HL-60 (cell line): ENCODE results near the gene GABBR2.

Experiments used
- DNase-seq, 2 experiments: peaks; one replicate each; pipeline ENCODE4 v3.0.0-alpha.2; 2010 to 2020; ENCODE audit warnings: low read depth in 1 of 2, low spot score in 1 of 2
- H3K27ac ChIP-seq: fragments of 250-450 bp; sonication (Bioruptor Pico); replicated peaks from 2 replicates; pipeline ENCODE4 v1.5.1; 2020; ENCODE audit warnings: mild to moderate bottlenecking, moderate library complexity
- H3K27me3 ChIP-seq: fragments of 250-450 bp; sonication (Bioruptor Pico); 2 replicates; pipeline ENCODE4 v1.5.1; 2021; ENCODE audit warnings: mild to moderate bottlenecking, moderate library complexity; ENCODE audit not compliant: insufficient read depth, poor library complexity, severe bottlenecking
- H3K4me3 ChIP-seq: replicated peaks from 2 replicates; pipeline ENCODE4 v1.5.1; 2011; ENCODE audit warnings: mild to moderate bottlenecking, control low read depth, low read length; ENCODE audit not compliant: insufficient read depth
- GABPA ChIP-seq: IDR thresholded peaks from 2 replicates; pipeline ENCODE4 v1.6.1; 2012; ENCODE audit warnings: low read depth
- POLR2AphosphoS5 ChIP-seq: IDR thresholded peaks from 2 replicates; pipeline ENCODE4 v1.6.1; 2012; ENCODE audit warnings: low read depth
- SPI1 ChIP-seq: IDR thresholded peaks from 2 replicates; pipeline ENCODE4 v1.6.1; 2012; ENCODE audit warnings: low read depth, mild to moderate bottlenecking, borderline replicate concordance
- TF ChIP-seq, protein P1 (sequence below): IDR thresholded peaks from 2 replicates; pipeline ENCODE4 v1.6.1; 2012; ENCODE audit warnings: low read depth; ENCODE audit not compliant: insufficient replicate concordance
- TF ChIP-seq, protein P2 (sequence below): IDR thresholded peaks from one replicate; pipeline ENCODE4 v1.5.1; 2011; ENCODE audit warnings: low read length, control low read depth, inconsistent platforms; ENCODE audit not compliant: insufficient read depth

Gene GABBR2

DNA sequence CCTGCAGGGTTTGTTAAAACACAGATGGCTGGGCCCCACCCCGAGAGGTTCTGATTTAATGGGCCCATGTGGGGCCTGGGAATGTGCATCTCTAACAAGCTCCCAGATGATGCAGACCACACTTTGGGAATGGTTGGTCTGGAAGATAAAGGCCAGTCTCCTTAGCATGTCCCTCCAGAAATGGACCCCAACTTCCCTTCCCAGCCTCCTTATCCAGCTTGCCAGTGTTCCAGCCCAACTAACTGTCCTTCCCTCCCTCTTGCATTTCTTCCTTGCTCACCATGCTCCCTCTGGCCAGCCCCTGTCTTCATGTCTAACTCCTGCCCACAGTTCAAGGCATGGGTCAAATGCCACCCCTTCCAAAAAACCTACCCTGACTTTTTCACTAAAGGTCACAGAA lies 257.2 kb downstream of the GABBR2 start:
- Histone ChIP-seq H3K27me3 (peaks cover 3% of the 10 kb centered on the region), H3K27ac (no peak overlapping the region), H3K4me3 (no peak overlapping the region)
- no peak for DNase-seq
- TF ChIP-seq SPI1 (no peak), GABPA (no peak), POLR2AphosphoS5 (no peak)
- TF ChIP-seq, protein P1, sequence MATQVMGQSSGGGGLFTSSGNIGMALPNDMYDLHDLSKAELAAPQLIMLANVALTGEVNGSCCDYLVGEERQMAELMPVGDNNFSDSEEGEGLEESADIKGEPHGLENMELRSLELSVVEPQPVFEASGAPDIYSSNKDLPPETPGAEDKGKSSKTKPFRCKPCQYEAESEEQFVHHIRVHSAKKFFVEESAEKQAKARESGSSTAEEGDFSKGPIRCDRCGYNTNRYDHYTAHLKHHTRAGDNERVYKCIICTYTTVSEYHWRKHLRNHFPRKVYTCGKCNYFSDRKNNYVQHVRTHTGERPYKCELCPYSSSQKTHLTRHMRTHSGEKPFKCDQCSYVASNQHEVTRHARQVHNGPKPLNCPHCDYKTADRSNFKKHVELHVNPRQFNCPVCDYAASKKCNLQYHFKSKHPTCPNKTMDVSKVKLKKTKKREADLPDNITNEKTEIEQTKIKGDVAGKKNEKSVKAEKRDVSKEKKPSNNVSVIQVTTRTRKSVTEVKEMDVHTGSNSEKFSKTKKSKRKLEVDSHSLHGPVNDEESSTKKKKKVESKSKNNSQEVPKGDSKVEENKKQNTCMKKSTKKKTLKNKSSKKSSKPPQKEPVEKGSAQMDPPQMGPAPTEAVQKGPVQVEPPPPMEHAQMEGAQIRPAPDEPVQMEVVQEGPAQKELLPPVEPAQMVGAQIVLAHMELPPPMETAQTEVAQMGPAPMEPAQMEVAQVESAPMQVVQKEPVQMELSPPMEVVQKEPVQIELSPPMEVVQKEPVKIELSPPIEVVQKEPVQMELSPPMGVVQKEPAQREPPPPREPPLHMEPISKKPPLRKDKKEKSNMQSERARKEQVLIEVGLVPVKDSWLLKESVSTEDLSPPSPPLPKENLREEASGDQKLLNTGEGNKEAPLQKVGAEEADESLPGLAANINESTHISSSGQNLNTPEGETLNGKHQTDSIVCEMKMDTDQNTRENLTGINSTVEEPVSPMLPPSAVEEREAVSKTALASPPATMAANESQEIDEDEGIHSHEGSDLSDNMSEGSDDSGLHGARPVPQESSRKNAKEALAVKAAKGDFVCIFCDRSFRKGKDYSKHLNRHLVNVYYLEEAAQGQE: no peak
- TF ChIP-seq, protein P2, sequence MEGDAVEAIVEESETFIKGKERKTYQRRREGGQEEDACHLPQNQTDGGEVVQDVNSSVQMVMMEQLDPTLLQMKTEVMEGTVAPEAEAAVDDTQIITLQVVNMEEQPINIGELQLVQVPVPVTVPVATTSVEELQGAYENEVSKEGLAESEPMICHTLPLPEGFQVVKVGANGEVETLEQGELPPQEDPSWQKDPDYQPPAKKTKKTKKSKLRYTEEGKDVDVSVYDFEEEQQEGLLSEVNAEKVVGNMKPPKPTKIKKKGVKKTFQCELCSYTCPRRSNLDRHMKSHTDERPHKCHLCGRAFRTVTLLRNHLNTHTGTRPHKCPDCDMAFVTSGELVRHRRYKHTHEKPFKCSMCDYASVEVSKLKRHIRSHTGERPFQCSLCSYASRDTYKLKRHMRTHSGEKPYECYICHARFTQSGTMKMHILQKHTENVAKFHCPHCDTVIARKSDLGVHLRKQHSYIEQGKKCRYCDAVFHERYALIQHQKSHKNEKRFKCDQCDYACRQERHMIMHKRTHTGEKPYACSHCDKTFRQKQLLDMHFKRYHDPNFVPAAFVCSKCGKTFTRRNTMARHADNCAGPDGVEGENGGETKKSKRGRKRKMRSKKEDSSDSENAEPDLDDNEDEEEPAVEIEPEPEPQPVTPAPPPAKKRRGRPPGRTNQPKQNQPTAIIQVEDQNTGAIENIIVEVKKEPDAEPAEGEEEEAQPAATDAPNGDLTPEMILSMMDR: no peak

DNA sequence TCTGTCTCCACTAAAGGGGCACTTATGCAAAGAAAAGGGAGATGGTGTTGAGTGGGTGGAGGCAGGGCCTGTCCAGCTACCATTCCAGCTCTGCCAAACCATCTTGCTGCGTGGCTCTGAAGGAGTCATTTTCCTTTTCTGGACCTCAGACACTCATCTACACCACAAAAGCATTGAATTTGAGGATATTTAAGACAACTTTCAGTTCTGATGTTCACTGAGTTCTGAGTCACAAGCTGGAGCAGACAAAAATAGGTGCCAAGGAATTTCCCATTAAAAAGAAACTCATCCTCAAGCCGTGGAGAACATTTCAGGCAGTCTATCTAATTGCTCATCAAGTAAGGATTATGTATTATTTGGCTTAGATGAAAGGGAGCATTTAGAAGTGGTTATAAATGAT lies 258.2 kb downstream of the GABBR2 start:
- no peak for DNase-seq
- H3K27me3 ChIP-seq: no peaks in the 10 kb centered on the region
- no peak overlapping the region for H3K27ac ChIP-seq
- TF ChIP-seq, protein P2: no peak
- TF ChIP-seq, protein P1: no peak
- TF ChIP-seq POLR2AphosphoS5 (no peak), GABPA (no peak), SPI1 (no peak)
- no peak overlapping the region for H3K4me3 ChIP-seq

DNA sequence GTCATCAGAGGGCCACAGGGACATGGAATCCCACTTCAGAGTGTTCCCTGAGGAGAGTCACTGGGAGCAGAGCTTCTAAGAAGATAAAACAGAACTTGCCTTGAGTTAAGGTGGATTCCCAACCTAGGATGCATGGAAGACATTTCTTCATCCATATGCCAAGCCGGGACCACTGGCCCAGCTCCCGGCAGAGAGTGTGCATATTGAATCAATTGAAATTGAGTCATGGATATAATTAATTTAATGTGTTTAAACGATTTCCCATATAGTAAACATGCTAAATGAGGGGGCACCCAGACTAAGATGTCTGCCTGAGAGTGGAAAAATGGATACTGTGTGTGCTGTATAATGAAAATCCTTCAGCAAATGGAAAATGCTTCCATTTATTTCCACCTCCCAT lies 258.9 kb downstream of the GABBR2 start:
- H3K27me3 ChIP-seq: no peaks in the 10 kb centered on the region
- no peak overlapping the region for H3K27ac ChIP-seq
- no peak for DNase-seq
- TF ChIP-seq SPI1 (no peak), POLR2AphosphoS5 (no peak), GABPA (no peak)
- TF ChIP-seq, protein P2: no peak
- TF ChIP-seq, protein P1: no peak
- H3K4me3 ChIP-seq: no peak overlapping the region
